ENCODE results near the gene UBQLN4.
"Not testable (repeated sequence)": the region's sequence is repeated elsewhere in the genome, so short reads cannot be mapped to it uniquely, and the experiment has no call there.

Gene UBQLN4

DNA sequence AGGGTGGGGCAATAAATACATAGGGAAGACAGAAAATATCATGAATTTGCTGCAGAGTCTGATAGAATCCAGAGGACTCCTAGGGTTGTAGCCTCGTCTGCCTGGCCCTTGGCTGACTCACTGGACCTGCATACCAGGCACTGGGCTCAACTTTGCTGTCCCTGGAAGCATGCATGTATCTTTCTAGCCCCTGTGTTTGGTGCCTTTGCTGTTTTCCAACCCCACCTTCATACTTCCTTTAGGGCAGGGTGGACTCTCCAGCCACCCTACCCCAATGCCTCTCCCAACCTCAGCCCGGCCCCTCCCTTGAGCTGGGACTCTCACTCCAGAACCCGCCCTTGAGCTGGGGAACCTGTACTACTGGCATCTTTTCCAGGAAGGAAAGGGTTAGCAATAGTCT is 8.6 kb upstream of the UBQLN4 start:
- DNase-seq, result no peak

DNA sequence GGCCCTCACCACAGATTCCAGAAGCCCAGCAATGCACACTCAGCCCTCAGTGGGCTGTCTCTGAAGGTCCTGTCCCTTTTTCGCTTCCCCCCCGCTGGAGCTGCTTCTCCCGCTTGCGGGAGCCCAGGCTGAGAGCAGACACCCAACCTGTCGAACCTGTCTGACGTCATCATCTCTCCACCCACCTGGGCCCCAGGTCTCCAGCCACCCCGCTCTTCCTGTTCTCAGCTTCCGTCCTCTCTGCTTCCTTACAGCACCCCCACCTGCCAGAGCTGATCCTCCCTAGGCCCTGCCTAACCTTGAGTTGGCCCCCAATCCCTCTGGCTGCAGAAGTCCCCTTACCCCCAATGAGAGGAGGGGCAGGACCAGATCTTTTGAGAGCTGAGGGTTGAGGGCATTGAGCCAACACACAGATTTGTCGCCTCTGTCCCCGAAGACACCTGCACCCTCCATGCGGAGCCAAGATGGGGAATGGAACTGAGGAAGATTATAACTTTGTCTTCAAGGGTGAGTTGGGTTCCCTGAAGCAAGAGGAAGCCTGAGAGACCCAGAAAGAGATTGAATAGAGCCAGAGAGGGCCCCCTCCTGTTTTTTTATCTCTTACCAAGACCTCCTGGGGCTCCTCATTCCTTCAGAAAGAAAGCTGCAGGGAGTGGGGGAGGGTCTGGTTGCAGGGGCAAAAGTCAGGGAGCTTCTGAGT is 7.5 kb upstream of the UBQLN4 start, which contains the start of gene RAB25:
Gene RAB25 (plus strand): TSS at position 224 of the 700 bp plus-strand sequence. CDS start 241 bp downstream, at position 465.
- DNase-seq, result no peak

GRCh38 chr1:156056326-156056849 is 2.8 kb upstream of the UBQLN4 start:
- no peak for DNase-seq

DNA sequence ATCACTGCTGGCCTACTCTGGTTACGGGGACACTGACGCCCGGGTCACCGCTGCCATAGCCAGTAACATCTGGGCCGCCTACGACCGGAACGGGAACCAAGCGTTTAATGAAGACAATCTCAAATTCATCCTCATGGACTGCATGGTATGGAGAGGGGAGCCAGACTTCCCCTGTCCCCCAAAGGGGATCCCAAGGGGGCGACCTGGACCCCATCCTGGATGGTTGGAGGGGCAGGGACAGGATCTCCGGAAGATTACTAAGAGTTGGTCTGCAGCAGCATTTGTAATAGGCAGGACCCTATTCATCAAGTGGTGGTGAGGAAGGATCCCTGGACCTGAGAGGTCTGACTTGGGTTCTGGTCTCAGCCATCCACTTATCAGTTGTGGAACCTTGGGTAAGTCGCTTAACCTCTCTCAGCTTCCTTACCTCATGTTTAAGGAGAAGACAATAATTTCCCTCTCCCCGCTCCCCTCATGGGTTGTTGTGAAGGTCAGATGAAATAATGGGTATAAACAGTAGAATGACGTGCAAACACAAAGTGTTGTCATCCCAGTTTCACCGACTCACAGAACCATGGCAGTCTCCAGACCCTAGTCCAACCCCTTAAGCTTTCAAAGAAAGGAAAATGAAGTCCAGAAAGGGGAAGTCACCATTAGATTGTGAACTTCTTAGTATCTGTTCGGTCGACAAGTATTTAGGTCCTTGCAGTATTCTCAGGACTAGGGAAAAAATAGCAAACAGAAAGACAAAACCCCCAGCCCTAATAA is 1.9 kb upstream of the UBQLN4 start:
- peak in 3 of 56 donors; percentile 13 to 59 (median 39) for DNase-seq

DNA sequence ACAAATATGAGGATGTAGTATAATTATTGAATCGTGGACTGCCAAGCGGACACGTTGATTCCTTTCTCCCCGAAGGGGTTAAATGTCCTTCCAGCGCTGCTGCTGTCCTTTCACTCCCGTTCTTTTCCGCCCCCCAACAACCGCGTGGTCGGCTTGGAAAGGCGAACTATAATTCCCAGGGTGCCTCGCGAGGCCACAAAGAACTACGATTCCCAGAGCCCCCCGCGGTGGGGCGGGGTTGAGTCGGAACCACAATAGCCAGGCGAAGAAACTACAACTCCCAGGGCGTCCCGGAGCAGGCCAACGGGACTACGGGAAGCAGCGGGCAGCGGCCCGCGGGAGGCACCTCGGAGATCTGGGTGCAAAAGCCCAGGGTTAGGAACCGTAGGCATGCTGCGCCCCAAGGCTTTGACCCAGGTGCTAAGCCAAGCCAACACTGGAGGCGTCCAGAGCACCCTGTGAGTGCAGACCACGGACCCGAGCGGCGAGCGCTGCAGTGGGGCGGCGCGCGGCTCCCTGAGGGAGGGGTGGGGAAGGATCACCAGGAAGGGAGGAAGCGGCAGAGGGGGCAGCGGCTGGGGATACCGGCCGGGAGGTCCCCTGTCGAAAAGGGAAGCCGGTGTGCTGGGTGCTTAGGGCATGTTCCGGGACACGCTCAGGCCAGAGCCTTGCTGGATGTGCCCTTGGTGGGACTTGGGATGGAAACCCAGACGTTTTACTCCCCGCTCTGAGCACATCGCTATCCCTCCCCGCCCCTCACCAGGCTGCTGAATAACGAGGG is 1.1 kb upstream of the UBQLN4 start, which contains the start of gene LAMTOR2:
Gene LAMTOR2 (plus strand): TSS at position 283 of the 781 bp plus-strand sequence. CDS start 108 bp downstream, at position 391.
- DNase-seq, result peak; percentile 86 to 99 (median 97)

- DNase-seq, result peak in 38 of 56 donors; percentile 14 to 68 (median 54)
These were observed 483 bp downstream of the UBQLN4 start for GRCh38 chr1:156052862-156053767.

- no peak for DNase-seq
These were observed 2.4 kb downstream of the UBQLN4 start for GRCh38 chr1:156051011-156051725.

GRCh38 chr1:156050376-156050775 is 3.2 kb downstream of the UBQLN4 start:
- peak in 45 of 56 donors; percentile 3 to 84 (median 41) for DNase-seq

DNA sequence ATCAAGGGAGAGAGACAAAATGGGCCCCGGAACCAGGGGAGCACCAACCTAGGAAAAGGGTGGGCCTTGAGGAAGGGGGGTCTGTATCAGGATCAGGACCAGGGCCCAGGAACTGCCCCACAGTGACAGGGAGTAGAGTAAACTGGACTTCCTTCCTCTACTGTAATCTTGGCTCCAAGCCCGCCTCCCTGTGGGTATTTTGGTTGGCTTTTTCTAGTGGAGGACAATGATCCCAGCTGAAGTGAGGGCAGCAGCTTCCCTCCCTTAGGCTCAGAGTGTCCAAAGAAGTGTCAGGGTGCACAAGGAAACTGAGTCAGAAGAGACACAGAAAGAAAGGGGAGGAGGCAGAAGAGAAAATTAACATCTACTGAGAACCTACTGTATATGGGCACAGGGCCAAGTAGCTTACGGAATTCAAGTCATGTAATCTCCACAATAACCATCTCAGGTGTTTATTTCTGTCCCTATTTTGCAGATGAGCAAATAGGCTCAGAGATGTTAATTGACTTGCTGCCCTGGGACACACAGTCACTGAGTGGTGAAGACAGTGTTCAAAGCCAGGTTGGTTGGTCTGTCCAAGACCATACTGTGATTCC is 4.8 kb downstream of the UBQLN4 start:
- no peak for DNase-seq

GRCh38 chr1:156045076-156045475 is 8.5 kb downstream of the UBQLN4 start:
- DNase-seq, result no peak

GRCh38 chr1:156042828-156043227 is 10.8 kb downstream of the UBQLN4 start:
- DNase-seq, result no peak

GRCh38 chr1:156034991-156035390 is 18.6 kb downstream of the UBQLN4 start:
- DNase-seq, result not testable (repeated sequence)

DNA sequence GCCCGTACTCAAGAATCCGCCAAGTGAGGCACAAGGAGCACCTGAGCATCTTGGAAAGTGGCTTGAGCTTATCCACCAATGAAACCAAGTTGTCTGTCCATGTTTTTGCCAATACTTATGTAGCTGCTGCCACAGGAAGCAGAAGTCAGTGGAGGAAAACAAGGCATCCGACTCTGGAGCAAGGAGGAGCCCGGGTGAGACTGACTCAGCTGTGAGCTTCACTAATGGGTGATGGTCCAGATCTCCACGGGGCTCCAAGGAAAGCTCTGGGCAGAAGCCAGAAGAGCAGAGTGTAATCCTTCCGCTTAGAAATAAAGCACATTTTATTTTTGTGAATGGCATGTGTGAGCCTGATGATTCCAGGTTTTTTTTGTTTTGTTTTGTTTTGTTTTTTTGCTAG is 20.6 kb downstream of the UBQLN4 start:
- no peak for DNase-seq

- no peak for DNase-seq
These were observed 27.0 kb downstream of the UBQLN4 start for GRCh38 chr1:156026588-156026987.

- peak in 11 of 56 donors; percentile 2 to 22 (median 4) for DNase-seq
These were observed 27.7 kb downstream of the UBQLN4 start for GRCh38 chr1:156025876-156026275.

DNA sequence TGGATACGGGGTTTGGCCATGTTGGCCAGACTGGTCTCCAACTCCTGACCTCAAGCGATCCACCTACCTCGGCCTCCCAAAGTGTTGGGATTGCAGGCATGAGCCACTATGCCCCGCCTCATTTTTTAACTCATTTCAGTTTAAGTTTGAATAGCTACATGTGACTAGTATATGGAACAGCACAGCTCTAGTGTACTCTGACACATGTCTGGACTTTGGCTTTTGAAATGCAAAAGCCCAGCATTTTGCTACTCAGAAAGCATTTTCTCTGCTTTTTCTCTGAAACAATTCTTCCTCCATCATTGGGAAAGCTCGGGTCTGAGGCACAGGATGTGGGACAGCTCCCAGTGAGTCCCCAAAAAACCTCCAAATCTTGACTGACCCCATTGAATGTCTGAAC is 28.8 kb downstream of the UBQLN4 start:
- DNase-seq, result no peak

DNA sequence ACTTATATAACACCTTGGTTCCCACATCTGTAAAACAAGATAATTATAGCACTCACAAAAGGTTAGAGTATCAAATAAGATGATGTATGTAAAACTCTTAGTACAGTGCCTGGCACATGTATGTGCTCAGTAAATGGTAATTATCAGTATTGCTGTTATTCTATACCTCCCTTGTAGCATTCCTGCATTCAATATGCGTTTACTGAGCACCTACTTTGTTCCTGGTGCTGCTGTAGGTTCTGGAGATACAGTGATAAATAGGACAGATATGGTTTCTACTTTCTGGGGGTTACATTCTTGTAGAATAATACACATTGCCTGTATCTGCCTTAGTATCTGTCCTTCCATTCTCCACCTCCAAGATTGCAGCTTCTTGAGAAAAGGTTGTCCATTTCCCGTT is 31.6 kb downstream of the UBQLN4 start:
- no peak for DNase-seq

DNA sequence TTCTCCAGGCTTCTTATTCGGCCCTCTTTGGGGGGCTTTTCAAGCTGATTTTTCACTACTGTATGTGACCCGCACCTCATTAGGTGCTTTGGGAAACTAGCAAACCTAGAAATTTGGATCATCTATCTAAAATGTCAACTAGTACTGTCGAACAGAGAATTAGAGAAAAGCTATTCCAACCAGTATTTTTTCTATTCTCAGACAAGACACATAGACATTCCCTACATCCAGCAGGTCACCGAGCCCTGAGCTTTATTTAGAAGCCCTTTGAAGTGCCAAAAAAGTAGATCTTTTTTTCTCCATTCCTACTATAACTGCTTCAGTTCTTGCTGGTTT is 32.5 kb downstream of the UBQLN4 start:
- no peak for DNase-seq
